Activated CD4-positive, CD25-positive, alpha-beta regulatory T cell (primary cell): ENCODE results near the gene SHROOM4.

Source experiments
- DNase-seq, 4 experiments: peaks; one replicate each; lab custom pipeline; 2025; lab: John Stamatoyannopoulos, UW

The SHROOM4 gene

GRCh38 chrX:50704360-50704759 lies 109.6 kb downstream of the SHROOM4 start:
- no peak for DNase-seq

- DNase-seq: no peak
Measured at GRCh38 chrX:50700921-50701320, 113.1 kb downstream of the SHROOM4 start.

- no peak for DNase-seq
Measured at GRCh38 chrX:50698944-50699343, 115.0 kb downstream of the SHROOM4 start.

GRCh38 chrX:50697691-50698090 lies 116.3 kb downstream of the SHROOM4 start:
- DNase-seq: no peak

GRCh38 chrX:50691820-50692219 lies 122.2 kb downstream of the SHROOM4 start:
- no peak for DNase-seq

GRCh38 chrX:50684871-50685270 lies 129.1 kb downstream of the SHROOM4 start:
- no peak for DNase-seq

- no peak for DNase-seq
Measured at GRCh38 chrX:50680990-50681389, 133.0 kb downstream of the SHROOM4 start.

- no peak for DNase-seq
Measured at GRCh38 chrX:50677789-50678188, 136.2 kb downstream of the SHROOM4 start.

GRCh38 chrX:50671661-50672060 lies 142.3 kb downstream of the SHROOM4 start:
- no peak for DNase-seq

- no peak for DNase-seq
Measured at GRCh38 chrX:50668860-50669259, 145.1 kb downstream of the SHROOM4 start.

- no peak for DNase-seq
Measured at GRCh38 chrX:50648156-50648555, 165.8 kb downstream of the SHROOM4 start.

GRCh38 chrX:50644496-50644895 lies 169.5 kb downstream of the SHROOM4 start:
- DNase-seq: no peak

GRCh38 chrX:50643525-50644137 lies 170.4 kb downstream of the SHROOM4 start:
- no peak for DNase-seq

- DNase-seq: no peak
Measured at GRCh38 chrX:50638123-50638522, 175.9 kb downstream of the SHROOM4 start.

GRCh38 chrX:50635817-50636365 lies 178.1 kb downstream of the SHROOM4 start:
- no peak for DNase-seq

- DNase-seq: no peak
Measured at GRCh38 chrX:50635162-50635561, 178.8 kb downstream of the SHROOM4 start.

GRCh38 chrX:50629774-50630173 lies 184.2 kb downstream of the SHROOM4 start:
- no peak for DNase-seq

GRCh38 chrX:50627696-50628095 lies 186.3 kb downstream of the SHROOM4 start:
- DNase-seq: no peak

GRCh38 chrX:50626432-50626831 lies 187.6 kb downstream of the SHROOM4 start:
- no peak for DNase-seq

GRCh38 chrX:50622751-50623150 lies 191.2 kb downstream of the SHROOM4 start:
- DNase-seq: no peak

- no peak for DNase-seq
Measured at GRCh38 chrX:50618788-50619558, 195.0 kb downstream of the SHROOM4 start.

- no peak for DNase-seq
Measured at GRCh38 chrX:50617183-50617582, 196.8 kb downstream of the SHROOM4 start.

GRCh38 chrX:50615570-50616158 lies 198.3 kb downstream of the SHROOM4 start:
- no peak for DNase-seq
